ENCODE results near the gene RPS6KC1. TPM values are rescaled to one million over a fixed set of nuclear protein-coding genes. Genes with fewer than 3 reads are reported as not detected.

RPS6KC1 gene
- total RNA-seq, 1 donor from 2014 or later = 27.8 TPM

DNA sequence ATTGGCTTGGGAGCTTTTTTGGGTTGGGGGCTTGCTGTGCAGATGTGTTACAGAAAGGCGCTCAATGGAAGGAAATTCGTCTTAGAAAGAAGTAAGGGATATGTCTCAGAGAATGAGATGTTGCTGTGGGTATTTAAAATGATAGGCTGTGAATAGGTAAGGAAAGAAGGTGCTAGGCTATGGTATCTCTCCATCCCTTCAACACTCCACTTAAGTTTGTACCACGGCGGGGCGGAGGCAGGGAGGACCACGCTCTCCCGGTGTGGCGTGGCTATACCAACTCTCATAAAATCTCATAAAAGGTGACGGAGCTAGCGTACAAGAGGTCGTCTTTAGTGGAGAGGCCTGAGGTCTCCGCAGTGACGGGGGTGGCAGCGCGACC lies 305 bp upstream of the RPS6KC1 start:
- peaks cover 31% of the 10 kb centered on the region for H3K4me1 Mint-ChIP-seq (ENCODE audit: low read depth)
- TF ChIP-seq, protein P1, sequence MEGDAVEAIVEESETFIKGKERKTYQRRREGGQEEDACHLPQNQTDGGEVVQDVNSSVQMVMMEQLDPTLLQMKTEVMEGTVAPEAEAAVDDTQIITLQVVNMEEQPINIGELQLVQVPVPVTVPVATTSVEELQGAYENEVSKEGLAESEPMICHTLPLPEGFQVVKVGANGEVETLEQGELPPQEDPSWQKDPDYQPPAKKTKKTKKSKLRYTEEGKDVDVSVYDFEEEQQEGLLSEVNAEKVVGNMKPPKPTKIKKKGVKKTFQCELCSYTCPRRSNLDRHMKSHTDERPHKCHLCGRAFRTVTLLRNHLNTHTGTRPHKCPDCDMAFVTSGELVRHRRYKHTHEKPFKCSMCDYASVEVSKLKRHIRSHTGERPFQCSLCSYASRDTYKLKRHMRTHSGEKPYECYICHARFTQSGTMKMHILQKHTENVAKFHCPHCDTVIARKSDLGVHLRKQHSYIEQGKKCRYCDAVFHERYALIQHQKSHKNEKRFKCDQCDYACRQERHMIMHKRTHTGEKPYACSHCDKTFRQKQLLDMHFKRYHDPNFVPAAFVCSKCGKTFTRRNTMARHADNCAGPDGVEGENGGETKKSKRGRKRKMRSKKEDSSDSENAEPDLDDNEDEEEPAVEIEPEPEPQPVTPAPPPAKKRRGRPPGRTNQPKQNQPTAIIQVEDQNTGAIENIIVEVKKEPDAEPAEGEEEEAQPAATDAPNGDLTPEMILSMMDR (IDR thresholded peaks at IDR 0.05; ENCODE audit: unreplicated experiment) = no peak
- H3K27ac Mint-ChIP-seq = peak overlapping the region; percentile 97
- no peaks in the 10 kb centered on the region for H3K27me3 Mint-ChIP-seq
- DNase-seq (ENCODE audit: low spot score, unreplicated experiment) = no peak
- H3K36me3 Mint-ChIP-seq (ENCODE audit: insufficient read depth) = peaks cover 1% of the 10 kb centered on the region
- peaks cover 11% of the 10 kb centered on the region for H3K9me3 Mint-ChIP-seq (ENCODE audit: low read depth)
- H3K4me3 Mint-ChIP-seq (ENCODE audit: low read depth) = peak overlapping the region; percentile 95

DNA sequence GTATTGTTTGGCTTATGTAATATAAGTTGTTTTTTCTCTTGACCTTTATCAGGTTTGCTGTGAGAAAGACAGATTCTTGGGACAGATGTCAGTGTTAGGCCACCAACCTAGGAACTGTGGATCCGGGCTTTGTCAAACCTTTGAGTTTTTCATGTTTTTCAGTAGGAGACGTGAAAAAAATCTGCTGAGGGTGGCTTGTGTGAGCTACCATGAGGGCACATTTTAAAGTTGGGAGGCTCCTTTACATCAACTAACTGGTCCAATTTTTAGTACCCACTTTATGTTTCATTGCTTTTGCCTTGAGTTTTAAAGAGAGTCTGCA lies 801 bp downstream of the RPS6KC1 start:
- Mint-ChIP-seq H3K36me3 (ENCODE audit: insufficient read depth) (peaks cover 1% of the 10 kb centered on the region), H3K27me3 (no peaks in the 10 kb centered on the region), H3K4me1 (ENCODE audit: low read depth) (peaks cover 28% of the 10 kb centered on the region), H3K4me3 (ENCODE audit: low read depth) (peak overlapping the region; percentile 95), H3K9me3 (ENCODE audit: low read depth) (peaks cover 11% of the 10 kb centered on the region), H3K27ac (peak overlapping the region; percentile 95)
- TF ChIP-seq, protein P1 (IDR thresholded peaks at IDR 0.05; ENCODE audit: unreplicated experiment) = no peak
- no peak for DNase-seq (ENCODE audit: low spot score, unreplicated experiment)

DNA sequence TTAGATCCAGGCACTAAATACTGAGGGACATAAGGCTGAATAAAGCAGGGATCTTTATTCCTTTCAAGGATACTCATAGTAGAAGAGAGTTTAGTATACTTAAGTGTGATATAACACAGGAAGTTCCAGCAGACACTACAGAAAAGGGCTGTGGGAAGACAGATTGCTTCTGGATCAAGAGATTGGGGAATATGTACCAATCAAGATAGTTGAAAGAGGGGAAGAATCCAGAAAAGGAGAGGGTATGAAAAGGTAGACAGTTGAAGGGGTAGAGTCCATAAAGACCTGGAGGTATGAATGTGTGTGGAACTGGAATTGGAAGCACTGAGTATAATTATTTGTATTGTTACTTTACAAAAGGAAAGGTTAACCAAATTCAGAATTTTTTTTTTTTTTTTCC lies 2.4 kb downstream of the RPS6KC1 start:
- Mint-ChIP-seq H3K9me3 (ENCODE audit: low read depth) (peaks cover 10% of the 10 kb centered on the region), H3K36me3 (ENCODE audit: insufficient read depth) (peaks cover 3% of the 10 kb centered on the region), H3K4me3 (ENCODE audit: low read depth) (no peak overlapping the region)

GRCh38 chr1:213054142-213054541 lies 3.1 kb downstream of the RPS6KC1 start:
- H3K27ac Mint-ChIP-seq = no peak overlapping the region
- H3K27me3 Mint-ChIP-seq = no peaks in the 10 kb centered on the region
- H3K36me3 Mint-ChIP-seq (ENCODE audit: insufficient read depth) = peaks cover 4% of the 10 kb centered on the region
- TF ChIP-seq, protein P1 (IDR thresholded peaks at IDR 0.05; ENCODE audit: unreplicated experiment) = no peak
- peaks cover 26% of the 10 kb centered on the region for H3K4me1 Mint-ChIP-seq (ENCODE audit: low read depth)
- peaks cover 12% of the 10 kb centered on the region for H3K9me3 Mint-ChIP-seq (ENCODE audit: low read depth)
- H3K4me3 Mint-ChIP-seq (ENCODE audit: low read depth) = no peak overlapping the region
- DNase-seq (ENCODE audit: low spot score, unreplicated experiment) = no peak

More for the DNA sequence above, 2.4 kb downstream of the RPS6KC1 start:
- peaks cover 26% of the 10 kb centered on the region for H3K4me1 Mint-ChIP-seq (ENCODE audit: low read depth)
- TF ChIP-seq, protein P1 (IDR thresholded peaks at IDR 0.05; ENCODE audit: unreplicated experiment) = no peak
- H3K27me3 Mint-ChIP-seq = no peaks in the 10 kb centered on the region
- no peak for DNase-seq (ENCODE audit: low spot score, unreplicated experiment)
- no peak overlapping the region for H3K27ac Mint-ChIP-seq

- Mint-ChIP-seq H3K4me1 (ENCODE audit: low read depth) (peaks cover 26% of the 10 kb centered on the region), H3K4me3 (ENCODE audit: low read depth) (no peak overlapping the region), H3K36me3 (ENCODE audit: insufficient read depth) (peaks cover 6% of the 10 kb centered on the region), H3K9me3 (ENCODE audit: low read depth) (peaks cover 14% of the 10 kb centered on the region), H3K27ac (no peak overlapping the region), H3K27me3 (no peaks in the 10 kb centered on the region)
- DNase-seq (ENCODE audit: low spot score, unreplicated experiment) = no peak
- TF ChIP-seq, protein P1 (IDR thresholded peaks at IDR 0.05; ENCODE audit: unreplicated experiment) = no peak
Measured at GRCh38 chr1:213054733-213055591, 3.9 kb downstream of the RPS6KC1 start.

Measured in progenitor cell of endocrine pancreas (in vitro differentiated cells).